ENCODE data around the gene BAIAP2L1.

- no peak for TF ChIP-seq EZH2phosphoT487 (IDR thresholded peaks at IDR 0.05; ENCODE audit: insufficient read depth, low read depth)
- TF ChIP-seq EZH2 (IDR thresholded peaks at IDR 0.05; ENCODE audit: insufficient read depth, poor library complexity, severe bottlenecking) = no peak
Measured at GRCh38 chr7:98286093-98286539, 114.8 kb downstream of the BAIAP2L1 start.

Measured in GM23248 (cell line).